SH-SY5Y (cell line): Measurements from ENCODE around the gene PRSS38.

Experiments used
- GATA2 ChIP-seq: IDR thresholded peaks from 2 replicates; pipeline ENCODE4 v1.6.1; 2011; ENCODE audit warnings: mild to moderate bottlenecking, low read depth, low read length
- GATA3 ChIP-seq: IDR thresholded peaks from 2 replicates; pipeline ENCODE4 v1.6.1; 2011; ENCODE audit warnings: low read depth, mild to moderate bottlenecking, low read length, moderate library complexity

DNA sequence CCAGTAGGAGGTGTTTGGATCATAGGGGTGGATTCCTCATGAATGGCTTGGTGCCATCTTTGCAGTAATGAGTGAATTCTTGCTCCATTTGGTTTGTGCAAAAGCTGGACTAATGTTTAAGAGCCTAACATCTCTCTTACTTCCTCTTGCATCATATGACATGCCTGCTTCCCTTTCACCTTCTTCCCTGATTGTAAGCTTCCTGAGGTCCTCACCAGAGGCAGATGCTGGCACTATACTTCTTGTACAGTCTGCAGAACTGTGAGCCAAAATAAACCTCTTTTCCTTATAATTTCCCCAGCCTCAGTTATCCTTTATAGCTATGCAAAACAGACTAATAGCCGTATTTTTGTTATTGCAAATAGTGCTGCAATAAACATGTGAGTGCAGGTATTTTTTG is 8.1 kb downstream of the PRSS38 start:
- TF ChIP-seq GATA3 (no peak), GATA2 (no peak)
